ENCODE measurements around the gene RHPN2.
"Not testable (repeated sequence)": the region's sequence is repeated elsewhere in the genome, so short reads cannot be mapped to it uniquely, and the experiment has no call there.

The RHPN2 gene

GRCh38 chr19:33024398-33024797 lies 40.3 kb downstream of the RHPN2 start:
- H3F3A ChIP-seq (ENCODE audit: insufficient read depth), result no peaks in the 10 kb centered on the region
- no peaks in the 10 kb centered on the region for H3K9me3 ChIP-seq (ENCODE audit: insufficient read depth, low read length)
- H3K27me3 ChIP-seq (ENCODE audit: low read length), result no peaks in the 10 kb centered on the region
- no peak overlapping the region for H2AFZ ChIP-seq (ENCODE audit: low read depth, low read length, severe bottlenecking)
- H3K9me2 ChIP-seq (replicated peaks; ENCODE audit: insufficient read depth, low read length), result no peaks in the 10 kb centered on the region
- no peaks in the 10 kb centered on the region for H3K36me3 ChIP-seq (ENCODE audit: low read length)
- no peaks in the 10 kb centered on the region for H4K20me1 ChIP-seq (ENCODE audit: low read depth, low read length)
- no peaks in the 10 kb centered on the region for H3K79me2 ChIP-seq (ENCODE audit: insufficient read depth, low read length)
- H3K4me2 ChIP-seq (ENCODE audit: low read depth, low read length, poor library complexity, severe bottlenecking), result no peak overlapping the region
- H3K9ac ChIP-seq (ENCODE audit: low read length), result no peak overlapping the region
- H3K4me3 ChIP-seq (ENCODE audit: insufficient read depth, low read length, poor library complexity, severe bottlenecking), result no peak overlapping the region
- no peak overlapping the region for H3K27ac ChIP-seq (ENCODE audit: low read depth, low read length)
- no peak for TF ChIP-seq CTCF (IDR thresholded peaks at IDR 0.05; ENCODE audit: insufficient read depth, low read length, poor library complexity, severe bottlenecking)
- no peak for TF ChIP-seq EZH2phosphoT487 (conservative IDR thresholded peaks at IDR 0.05; ENCODE audit: low read length)

- Histone ChIP-seq H3K27ac (ENCODE audit: low read depth, low read length) (no peak overlapping the region), H3K9ac (ENCODE audit: low read length) (no peak overlapping the region), H3F3A (ENCODE audit: insufficient read depth) (no peaks in the 10 kb centered on the region), H2AFZ (ENCODE audit: low read depth, low read length, severe bottlenecking) (no peak overlapping the region), H3K4me3 (ENCODE audit: insufficient read depth, low read length, poor library complexity, severe bottlenecking) (no peak overlapping the region), H3K9me3 (ENCODE audit: insufficient read depth, low read length) (no peaks in the 10 kb centered on the region), H3K27me3 (ENCODE audit: low read length) (no peaks in the 10 kb centered on the region), H3K79me2 (ENCODE audit: insufficient read depth, low read length) (no peaks in the 10 kb centered on the region), H3K36me3 (ENCODE audit: low read length) (no peaks in the 10 kb centered on the region), H3K4me2 (ENCODE audit: low read depth, low read length, poor library complexity, severe bottlenecking) (no peak overlapping the region), H4K20me1 (ENCODE audit: low read depth, low read length) (no peaks in the 10 kb centered on the region), H3K9me2 (replicated peaks; ENCODE audit: insufficient read depth, low read length) (no peaks in the 10 kb centered on the region)
- no peak for TF ChIP-seq CTCF (IDR thresholded peaks at IDR 0.05; ENCODE audit: insufficient read depth, low read length, poor library complexity, severe bottlenecking)
- no peak for TF ChIP-seq EZH2phosphoT487 (conservative IDR thresholded peaks at IDR 0.05; ENCODE audit: low read length)
Measured at GRCh38 chr19:33022472-33023116, 42.1 kb downstream of the RHPN2 start.

- H3K4me2 ChIP-seq (ENCODE audit: low read depth, low read length, poor library complexity, severe bottlenecking); H3K36me3 ChIP-seq (ENCODE audit: low read length); H3K9me2 ChIP-seq (replicated peaks; ENCODE audit: insufficient read depth, low read length); H2AFZ ChIP-seq (ENCODE audit: low read depth, low read length, severe bottlenecking); H3K27ac ChIP-seq (ENCODE audit: low read depth, low read length); H3F3A ChIP-seq (ENCODE audit: insufficient read depth); H3K79me2 ChIP-seq (ENCODE audit: insufficient read depth, low read length); H4K20me1 ChIP-seq (ENCODE audit: low read depth, low read length); H3K9me3 ChIP-seq (ENCODE audit: insufficient read depth, low read length); H3K4me3 ChIP-seq (ENCODE audit: insufficient read depth, low read length, poor library complexity, severe bottlenecking); H3K9ac ChIP-seq (ENCODE audit: low read length); H3K27me3 ChIP-seq (ENCODE audit: low read length): not testable (repeated sequence)
Measured at GRCh38 chr19:33010891-33011290, 53.8 kb downstream of the RHPN2 start.

GRCh38 chr19:33008738-33009137 lies 56.0 kb downstream of the RHPN2 start:
- no peaks in the 10 kb centered on the region for H3F3A ChIP-seq (ENCODE audit: insufficient read depth)
- no peaks in the 10 kb centered on the region for H3K79me2 ChIP-seq (ENCODE audit: insufficient read depth, low read length)
- H2AFZ ChIP-seq (ENCODE audit: low read depth, low read length, severe bottlenecking), result no peak overlapping the region
- H3K36me3 ChIP-seq (ENCODE audit: low read length), result no peaks in the 10 kb centered on the region
- H3K9ac ChIP-seq (ENCODE audit: low read length), result no peak overlapping the region
- H3K9me3 ChIP-seq (ENCODE audit: insufficient read depth, low read length), result no peaks in the 10 kb centered on the region
- H4K20me1 ChIP-seq (ENCODE audit: low read depth, low read length), result no peaks in the 10 kb centered on the region
- H3K9me2 ChIP-seq (replicated peaks; ENCODE audit: insufficient read depth, low read length), result no peaks in the 10 kb centered on the region
- no peaks in the 10 kb centered on the region for H3K27me3 ChIP-seq (ENCODE audit: low read length)
- no peak overlapping the region for H3K4me2 ChIP-seq (ENCODE audit: low read depth, low read length, poor library complexity, severe bottlenecking)
- no peak overlapping the region for H3K27ac ChIP-seq (ENCODE audit: low read depth, low read length)
- TF ChIP-seq CTCF (IDR thresholded peaks at IDR 0.05; ENCODE audit: insufficient read depth, low read length, poor library complexity, severe bottlenecking) (no peak), EZH2phosphoT487 (conservative IDR thresholded peaks at IDR 0.05; ENCODE audit: low read length) (no peak)
- no peak overlapping the region for H3K4me3 ChIP-seq (ENCODE audit: insufficient read depth, low read length, poor library complexity, severe bottlenecking)
